ENCODE data around the gene CADM2.

GRCh38 chr3:84961521-84962255 lies 2.9 kb downstream of the CADM2 start:
- TF ChIP-seq CTCF (conservative IDR thresholded peaks at IDR 0.05; ENCODE audit: low read depth, low read length) (no peak), EZH2 (IDR thresholded peaks at IDR 0.05; ENCODE audit: borderline replicate concordance, low read depth, low read length, poor library complexity, severe bottlenecking) (no peak)

Data from A673 (cell line).